22Rv1 (cell line): Measurements from ENCODE around the gene HDDC2.

ENCODE experiments used
- CTCF ChIP-seq: fragments of 450-650 bp; IDR thresholded peaks from 2 replicates; pipeline ENCODE4 v1.5.1; 2017; ENCODE audit warnings: mild to moderate bottlenecking
- ZFX ChIP-seq: fragments of 450-650 bp; IDR thresholded peaks from 2 replicates; pipeline ENCODE4 v1.6.1; 2017; ENCODE audit warnings: antibody characterized with exemption, borderline replicate concordance

DNA sequence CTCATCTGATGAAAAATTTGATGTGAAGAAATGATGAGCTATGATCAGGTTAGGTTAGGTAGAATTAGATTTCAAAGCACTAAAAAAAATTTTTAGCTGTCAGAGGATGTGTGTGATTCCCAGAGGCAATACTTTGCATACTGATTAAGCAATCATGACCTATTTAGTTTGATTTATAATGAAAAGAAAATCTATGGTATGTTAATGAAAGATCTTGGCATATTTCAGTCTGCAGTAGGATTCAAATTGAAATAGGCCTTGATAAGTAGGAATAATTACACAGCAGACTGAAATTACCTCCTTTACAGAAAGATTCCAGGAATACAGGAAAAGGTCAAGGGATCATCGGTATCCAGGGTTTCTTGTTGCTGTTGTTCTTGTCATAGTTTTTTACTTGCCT is 69.3 kb downstream of the HDDC2 start:
- no peak for TF ChIP-seq CTCF
- no peak for TF ChIP-seq ZFX
